Keratinocyte (primary cell): ENCODE results near the gene TPCN1. TPM values are rescaled to one million over a fixed set of nuclear protein-coding genes. Genes with fewer than 3 reads are reported as not detected.

ENCODE experiments used
- DNase-seq: peaks from one replicate; pipeline ENCODE4 v3.0.0-alpha.2; 2011; ENCODE audit warnings: low read depth, missing footprints, low spot score
- FAIRE-seq: peaks from 2 replicates; lab custom pipeline; 2011; peaks lifted over from hg19 to GRCh38; lab: Jason Lieb, UNC
- H2AFZ ChIP-seq: 2 replicates; pipeline ENCODE4 v1.6.0; 2012; ENCODE audit warnings: low read length, control low read depth, inconsistent platforms; ENCODE audit not compliant: control insufficient read depth
- H3K27ac ChIP-seq: 2 replicates; pipeline ENCODE4 v1.5.1; 2011; ENCODE audit warnings: low read length; ENCODE audit not compliant: control insufficient read depth, insufficient read depth
- H3K27me3 ChIP-seq: 3 replicates; pipeline ENCODE4 v1.6.0; 2011; ENCODE audit warnings: low read length; ENCODE audit not compliant: control insufficient read depth, insufficient read depth; ENCODE audit errors: extremely low read depth
- H3K36me3 ChIP-seq, 2 experiments: 2 replicates in 1 of 2; 3 replicates in 1 of 2; pipeline ENCODE4 v1.5.1; 2011; ENCODE audit warnings: low read length in 2 of 2, mild to moderate bottlenecking in 1 of 2; ENCODE audit not compliant: control insufficient read depth in 2 of 2, insufficient read depth in 2 of 2; ENCODE audit errors: extremely low read depth in 1 of 2
- H3K4me1 ChIP-seq: 3 replicates; pipeline ENCODE4 v1.5.1; 2011; ENCODE audit warnings: low read length; ENCODE audit not compliant: control insufficient read depth, insufficient read depth; ENCODE audit errors: extremely low read depth
- H3K4me2 ChIP-seq: 3 replicates; pipeline ENCODE4 v1.6.0; 2011; ENCODE audit warnings: low read depth, low read length; ENCODE audit not compliant: control insufficient read depth, insufficient read depth; ENCODE audit errors: extremely low read depth
- H3K4me3 ChIP-seq, 3 experiments: fragments of 200-600 bp in 1 of 3; sonication (generic) in 1 of 3; 2 replicates in 2 of 3; 3 replicates in 1 of 3; pipeline ENCODE4 v1.5.1; 2011 to 2016; ENCODE audit warnings: low read length in 3 of 3, mild to moderate bottlenecking in 3 of 3, control low read depth in 2 of 3, inconsistent platforms in 1 of 3, low read depth in 1 of 3, mixed read lengths in 1 of 3, mixed run types in 1 of 3, moderate library complexity in 1 of 3; ENCODE audit not compliant: control insufficient read depth in 2 of 3, insufficient read depth in 2 of 3; ENCODE audit errors: extremely low read depth in 1 of 3
- H3K79me2 ChIP-seq: 2 replicates; pipeline ENCODE4 v1.6.0; 2012; ENCODE audit warnings: low read length; ENCODE audit not compliant: control insufficient read depth, insufficient read depth
- H3K9ac ChIP-seq: 3 replicates; pipeline ENCODE4 v1.6.0; 2011; ENCODE audit warnings: low read length; ENCODE audit not compliant: control insufficient read depth, insufficient read depth; ENCODE audit errors: extremely low read depth
- H3K9me1 ChIP-seq: 3 replicates; pipeline ENCODE4 v1.6.0; 2011; ENCODE audit warnings: low read length; ENCODE audit not compliant: control insufficient read depth, insufficient read depth; ENCODE audit errors: extremely low read depth
- H3K9me3 ChIP-seq: 2 replicates; pipeline ENCODE4 v1.5.1; 2012; ENCODE audit warnings: low read depth, low read length; ENCODE audit not compliant: control insufficient read depth
- H4K20me1 ChIP-seq: 3 replicates; pipeline ENCODE4 v1.6.0; 2011; ENCODE audit warnings: low read length; ENCODE audit not compliant: control insufficient read depth, insufficient read depth; ENCODE audit errors: extremely low read depth
- EZH2 ChIP-seq: IDR thresholded peaks from one replicate; pipeline ENCODE4 v1.6.1; 2012; ENCODE audit warnings: inconsistent platforms, mild to moderate bottlenecking, low read length, moderate library complexity
- dilution Hi-C: fragments of 300-500 bp; cut with MboI; formaldehyde crosslinking; loops from one replicate; pipeline ENCODE4 v1.7.0; 2020; ENCODE audit warnings: low sequenced_read_pairs; ENCODE audit not compliant: extremely low pct_ligation_motif_present
- polyA plus RNA-seq, 5 experiments: library from polyadenylated mRNA; depleted of rRNA in 3 of 5; stranded (reverse) in 3 of 5; stranded (forward) in 1 of 5; unstranded in 1 of 5; fragments of >200 nt; gene quantifications; 1 replicate in 1 of 5; 2 replicates in 3 of 5; 3 replicates in 1 of 5; pipeline versions ENCODE4 v1.2.1 to v1.2.3, GENCODE V29; 2011 to 2012; ENCODE audit warnings: missing spikeins in 2 of 5, low read depth in 1 of 5, low replicate concordance in 1 of 5
- TF ChIP-seq, protein P1 (sequence below), 3 experiments: IDR thresholded peaks in 1 of 3; conservative IDR thresholded peaks in 1 of 3; optimal IDR thresholded peaks in 1 of 3; 2 replicates in 2 of 3; 3 replicates in 1 of 3; pipeline versions ENCODE3 to v1.5.1; 2011; ENCODE audit warnings: low read length in 3 of 3, mild to moderate bottlenecking in 3 of 3, moderate library complexity in 2 of 3, control low read depth in 1 of 3, inconsistent platforms in 1 of 3; ENCODE audit not compliant: insufficient read depth in 2 of 3; ENCODE audit errors: extremely low read depth in 1 of 3

Gene TPCN1
- polyA plus RNA-seq, 1 donor (not counting 4 experiments of a cell fraction or from before 2014, with no cell fraction given): 6.8 TPM

- H3K4me2 ChIP-seq: no peak overlapping the region
- peaks cover 4% of the 10 kb centered on the region for H3K4me1 ChIP-seq
- dilution Hi-C loops: no loop called here
- H3K9me3 ChIP-seq: no peaks in the 10 kb centered on the region
- H3K79me2 ChIP-seq: peaks cover 38% of the 10 kb centered on the region
- peaks cover 34 to 35% of the 10 kb centered on the region in 2 experiments for H3K36me3 ChIP-seq
- no peak for DNase-seq
- FAIRE-seq: no peak
- H2AFZ ChIP-seq: no peak overlapping the region
- no peaks in the 10 kb centered on the region for H3K27me3 ChIP-seq
- H3K9me1 ChIP-seq: peaks cover 5% of the 10 kb centered on the region
- peaks cover 2% of the 10 kb centered on the region for H4K20me1 ChIP-seq
- no peak overlapping the region for H3K27ac ChIP-seq
- H3K4me3 ChIP-seq: no peak overlapping the region
- TF ChIP-seq, protein P1, sequence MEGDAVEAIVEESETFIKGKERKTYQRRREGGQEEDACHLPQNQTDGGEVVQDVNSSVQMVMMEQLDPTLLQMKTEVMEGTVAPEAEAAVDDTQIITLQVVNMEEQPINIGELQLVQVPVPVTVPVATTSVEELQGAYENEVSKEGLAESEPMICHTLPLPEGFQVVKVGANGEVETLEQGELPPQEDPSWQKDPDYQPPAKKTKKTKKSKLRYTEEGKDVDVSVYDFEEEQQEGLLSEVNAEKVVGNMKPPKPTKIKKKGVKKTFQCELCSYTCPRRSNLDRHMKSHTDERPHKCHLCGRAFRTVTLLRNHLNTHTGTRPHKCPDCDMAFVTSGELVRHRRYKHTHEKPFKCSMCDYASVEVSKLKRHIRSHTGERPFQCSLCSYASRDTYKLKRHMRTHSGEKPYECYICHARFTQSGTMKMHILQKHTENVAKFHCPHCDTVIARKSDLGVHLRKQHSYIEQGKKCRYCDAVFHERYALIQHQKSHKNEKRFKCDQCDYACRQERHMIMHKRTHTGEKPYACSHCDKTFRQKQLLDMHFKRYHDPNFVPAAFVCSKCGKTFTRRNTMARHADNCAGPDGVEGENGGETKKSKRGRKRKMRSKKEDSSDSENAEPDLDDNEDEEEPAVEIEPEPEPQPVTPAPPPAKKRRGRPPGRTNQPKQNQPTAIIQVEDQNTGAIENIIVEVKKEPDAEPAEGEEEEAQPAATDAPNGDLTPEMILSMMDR (optimal IDR thresholded peaks at IDR 0.05 in 1 of 3, IDR thresholded peaks at IDR 0.05 in 1 of 3, conservative IDR thresholded peaks at IDR 0.05 in 1 of 3; ENCODE audit: extremely low read depth in 1 of 3, insufficient read depth in 2 of 3, low read length in 3 of 3): no peak
- TF ChIP-seq EZH2: no peak
- no peak overlapping the region for H3K9ac ChIP-seq
Observed at GRCh38 chr12:113180333-113180732, 40.9 kb upstream of the TPCN1 start.

- no peak for FAIRE-seq
Observed at GRCh38 chr12:113181975-113182374, 39.3 kb upstream of the TPCN1 start.

More at GRCh38 chr12:113181975-113182374, 39.3 kb upstream of the TPCN1 start:
- no peak overlapping the region for H3K4me2 ChIP-seq
- no peaks in the 10 kb centered on the region for H3K9me3 ChIP-seq
- no peak overlapping the region for H3K27ac ChIP-seq
- peaks cover 51% of the 10 kb centered on the region for H3K79me2 ChIP-seq
- peaks cover 14% of the 10 kb centered on the region for H3K4me1 ChIP-seq
- peaks cover 2% of the 10 kb centered on the region for H4K20me1 ChIP-seq
- peaks cover 29 to 31% of the 10 kb centered on the region in 2 experiments for H3K36me3 ChIP-seq
- no peak overlapping the region for H2AFZ ChIP-seq
- no peak overlapping the region for H3K9ac ChIP-seq
- no peak for DNase-seq
- H3K4me3 ChIP-seq: no peak overlapping the region
- dilution Hi-C loops: no loop called here
- TF ChIP-seq, protein P1 (optimal IDR thresholded peaks at IDR 0.05 in 1 of 3, IDR thresholded peaks at IDR 0.05 in 1 of 3, conservative IDR thresholded peaks at IDR 0.05 in 1 of 3; ENCODE audit: extremely low read depth in 1 of 3, insufficient read depth in 2 of 3, low read length in 3 of 3): no peak
- TF ChIP-seq EZH2: no peak
- no peaks in the 10 kb centered on the region for H3K27me3 ChIP-seq
- peaks cover 5% of the 10 kb centered on the region for H3K9me1 ChIP-seq
